SH-SY5Y (cell line): Measurements from ENCODE around the gene ADAM23.

Experiments
- GATA2 ChIP-seq: IDR thresholded peaks from 2 replicates; pipeline ENCODE4 v1.6.1; 2011; ENCODE audit warnings: mild to moderate bottlenecking, low read depth, low read length
- GATA3 ChIP-seq: IDR thresholded peaks from 2 replicates; pipeline ENCODE4 v1.6.1; 2011; ENCODE audit warnings: low read depth, mild to moderate bottlenecking, low read length, moderate library complexity

Gene ADAM23, protein sequence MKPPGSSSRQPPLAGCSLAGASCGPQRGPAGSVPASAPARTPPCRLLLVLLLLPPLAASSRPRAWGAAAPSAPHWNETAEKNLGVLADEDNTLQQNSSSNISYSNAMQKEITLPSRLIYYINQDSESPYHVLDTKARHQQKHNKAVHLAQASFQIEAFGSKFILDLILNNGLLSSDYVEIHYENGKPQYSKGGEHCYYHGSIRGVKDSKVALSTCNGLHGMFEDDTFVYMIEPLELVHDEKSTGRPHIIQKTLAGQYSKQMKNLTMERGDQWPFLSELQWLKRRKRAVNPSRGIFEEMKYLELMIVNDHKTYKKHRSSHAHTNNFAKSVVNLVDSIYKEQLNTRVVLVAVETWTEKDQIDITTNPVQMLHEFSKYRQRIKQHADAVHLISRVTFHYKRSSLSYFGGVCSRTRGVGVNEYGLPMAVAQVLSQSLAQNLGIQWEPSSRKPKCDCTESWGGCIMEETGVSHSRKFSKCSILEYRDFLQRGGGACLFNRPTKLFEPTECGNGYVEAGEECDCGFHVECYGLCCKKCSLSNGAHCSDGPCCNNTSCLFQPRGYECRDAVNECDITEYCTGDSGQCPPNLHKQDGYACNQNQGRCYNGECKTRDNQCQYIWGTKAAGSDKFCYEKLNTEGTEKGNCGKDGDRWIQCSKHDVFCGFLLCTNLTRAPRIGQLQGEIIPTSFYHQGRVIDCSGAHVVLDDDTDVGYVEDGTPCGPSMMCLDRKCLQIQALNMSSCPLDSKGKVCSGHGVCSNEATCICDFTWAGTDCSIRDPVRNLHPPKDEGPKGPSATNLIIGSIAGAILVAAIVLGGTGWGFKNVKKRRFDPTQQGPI

DNA sequence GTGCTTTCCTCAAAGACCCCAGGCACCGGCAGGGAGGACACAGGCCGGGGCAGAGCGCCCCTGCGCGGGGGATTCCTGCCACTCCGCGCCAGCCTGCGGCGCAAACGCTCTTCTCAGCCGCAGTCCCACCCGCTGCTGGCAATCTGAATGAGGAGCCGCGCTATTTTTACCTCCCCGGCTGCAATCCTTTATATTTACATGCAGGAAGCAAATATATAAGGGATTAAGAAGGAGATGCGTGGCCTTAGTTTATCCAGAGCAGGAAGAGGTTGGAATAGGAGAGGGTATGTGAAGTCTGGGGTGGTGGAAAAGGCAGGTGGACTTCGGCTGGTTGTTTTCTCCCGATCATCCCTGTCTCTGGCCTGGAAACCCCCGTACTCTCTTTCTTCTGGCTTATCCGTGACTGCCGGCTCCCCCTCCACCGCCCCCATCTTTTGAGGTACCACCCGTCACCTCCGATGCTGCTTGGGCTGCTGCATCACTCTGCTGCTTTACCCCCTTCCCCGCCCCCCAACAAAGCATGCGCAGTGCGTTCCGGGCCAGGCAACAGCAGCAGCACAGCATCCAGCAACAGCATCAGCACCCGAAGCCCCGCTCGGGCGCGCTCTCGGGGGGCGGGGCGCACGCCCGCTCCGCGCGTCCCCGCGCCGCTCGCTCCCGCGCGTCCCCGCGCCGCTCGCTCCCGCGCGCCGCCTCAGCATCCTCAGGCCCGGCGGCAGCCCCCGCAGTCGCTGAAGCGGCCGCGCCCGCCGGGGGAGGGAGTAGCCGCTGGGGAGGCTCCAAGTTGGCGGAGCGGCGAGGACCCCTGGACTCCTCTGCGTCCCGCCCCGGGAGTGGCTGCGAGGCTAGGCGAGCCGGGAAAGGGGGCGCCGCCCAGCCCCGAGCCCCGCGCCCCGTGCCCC, at the start of gene ADAM23:
ADAM23 (plus strand) TSS at position 700 of the 902 bp plus-strand sequence. CDS start 335 bp downstream, outside the sequence.
- TF ChIP-seq GATA2 (no peak), GATA3 (no peak)

DNA sequence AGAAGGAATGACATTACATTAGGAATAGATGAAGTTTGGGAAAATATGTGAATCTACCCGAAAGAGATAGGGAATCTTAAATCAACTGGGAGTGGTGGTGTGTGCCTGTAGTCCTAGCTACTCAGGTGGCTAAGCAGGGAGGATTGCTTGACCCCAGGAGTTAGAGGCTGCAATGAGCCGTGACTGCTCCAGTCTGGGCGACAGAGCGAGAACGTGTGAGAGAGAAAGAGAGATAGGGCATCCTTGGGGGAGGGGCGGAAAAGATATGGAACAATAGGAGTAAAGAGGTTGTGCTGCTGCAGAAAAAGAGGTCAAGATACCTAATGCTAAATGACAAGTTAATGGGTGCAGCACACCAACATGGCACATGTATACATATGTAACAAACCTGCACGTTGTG, 47.1 kb upstream of the ADAM23 start:
- TF ChIP-seq GATA3 (no peak), GATA2 (no peak)

DNA sequence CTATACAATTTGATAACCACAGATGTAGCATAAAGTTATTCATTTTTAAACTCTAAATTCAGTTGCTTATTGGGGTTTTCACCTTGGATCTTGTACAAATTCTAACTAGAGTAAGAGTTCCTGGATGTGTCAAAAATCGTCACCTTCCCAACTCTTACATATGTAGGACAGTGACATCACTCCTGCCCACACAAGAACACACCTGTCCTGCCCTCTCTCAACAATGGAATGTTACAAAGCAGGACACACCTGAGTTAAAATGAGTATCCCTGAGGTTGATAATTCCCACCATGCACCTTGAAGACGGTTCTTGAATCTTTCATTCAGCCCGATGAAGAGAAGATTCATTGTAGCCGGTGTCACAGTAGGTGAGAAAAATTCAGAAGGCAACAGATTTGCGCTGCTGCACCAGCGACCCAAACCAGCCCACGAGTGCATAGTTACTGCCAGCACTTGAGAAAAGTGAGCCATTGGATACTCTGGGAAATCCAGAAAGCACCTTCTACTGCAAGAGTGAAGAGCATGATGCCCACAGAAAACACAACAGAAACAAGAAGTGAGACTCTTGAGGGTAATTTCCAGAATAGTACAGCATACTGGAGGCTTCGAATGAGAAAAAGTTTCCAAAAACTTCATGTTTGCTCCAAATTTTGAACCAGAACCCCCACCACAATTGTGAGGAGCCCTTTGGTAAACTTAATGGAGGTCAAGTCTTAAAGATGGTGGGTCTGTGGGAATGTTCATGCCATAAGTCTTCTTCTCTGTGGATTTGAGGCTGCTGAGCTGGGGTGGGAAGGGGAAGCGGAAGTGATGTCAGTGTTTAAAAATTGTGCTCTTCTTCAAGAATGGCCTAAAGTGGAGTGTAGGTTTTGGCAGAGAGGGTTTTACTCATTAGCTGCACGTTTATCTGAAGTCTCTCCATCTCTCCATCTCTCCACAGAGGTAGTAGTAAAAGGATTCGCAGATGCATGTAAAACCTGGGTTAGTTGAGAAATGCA, 34.7 kb upstream of the ADAM23 start:
- no peak for TF ChIP-seq GATA2
- TF ChIP-seq GATA3 = no peak

DNA sequence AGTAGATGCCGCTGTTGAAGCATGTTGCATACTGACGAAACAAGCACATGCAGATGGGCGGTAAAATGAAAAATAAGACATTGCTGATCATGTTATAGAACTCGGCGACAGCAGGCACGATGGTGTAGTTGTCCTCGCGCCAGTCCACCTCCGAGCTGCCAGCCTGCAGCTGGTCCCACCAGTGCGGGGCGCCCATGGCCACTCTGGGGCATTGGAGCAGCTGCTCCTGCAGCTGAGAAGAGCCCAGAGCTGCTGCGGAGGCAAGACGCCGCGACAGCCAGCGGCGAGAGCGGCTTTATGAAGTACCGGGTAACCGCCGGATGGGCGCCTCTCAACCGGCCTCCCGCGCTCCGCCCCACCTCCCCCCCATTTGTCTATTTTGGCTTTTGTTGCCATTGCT, 32.6 kb upstream of the ADAM23 start:
- TF ChIP-seq GATA2 (no peak), GATA3 (no peak)

DNA sequence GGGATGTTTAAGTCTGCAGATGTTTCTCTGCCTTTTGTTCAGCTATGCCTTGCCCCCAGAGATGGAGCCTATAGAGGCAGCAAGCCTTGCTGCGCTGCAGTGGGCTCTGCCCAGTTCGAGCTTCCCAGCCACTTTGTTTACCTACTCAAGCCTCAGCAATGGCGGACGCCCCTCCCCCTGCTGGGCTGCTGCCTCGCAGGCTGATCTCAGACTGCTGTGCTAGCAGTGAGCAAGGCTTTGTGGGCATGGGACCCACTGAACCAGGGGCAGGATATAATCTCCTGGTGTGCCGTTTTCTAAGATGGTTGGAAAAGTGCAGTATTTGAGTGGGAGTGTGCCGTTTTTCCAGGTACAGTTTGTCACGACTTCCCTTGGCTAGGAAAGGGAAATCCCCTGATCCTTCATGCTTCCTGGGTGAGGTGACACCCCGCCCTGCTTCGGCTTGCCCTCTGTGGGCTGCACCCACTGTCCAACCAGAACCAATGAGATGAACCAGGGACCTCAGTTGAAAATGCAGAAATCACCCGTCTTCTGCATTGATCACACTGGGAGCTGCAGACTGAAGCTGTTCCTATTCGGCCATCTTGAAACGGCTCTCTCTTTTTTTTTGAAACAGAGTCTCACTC, 27.6 kb upstream of the ADAM23 start:
- TF ChIP-seq GATA3 = no peak
- no peak for TF ChIP-seq GATA2

DNA sequence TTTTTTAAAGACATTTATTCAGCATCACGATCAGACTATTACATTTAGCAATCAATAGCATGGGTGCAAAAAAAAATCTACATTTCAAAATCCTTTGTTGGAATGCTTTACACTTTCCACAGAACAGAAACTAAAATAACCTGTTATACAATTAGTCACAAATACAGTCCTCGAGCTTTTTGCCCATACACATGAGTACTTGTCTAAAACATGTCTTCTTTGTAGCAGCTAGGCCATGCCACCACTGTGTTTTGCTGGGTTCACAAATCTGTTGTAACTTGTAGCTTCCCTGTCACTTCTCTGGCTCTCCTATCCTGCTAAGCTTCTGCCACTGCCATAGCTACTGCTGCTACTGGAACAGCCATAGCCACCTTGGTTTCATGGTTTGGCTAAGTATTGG, 24.4 kb upstream of the ADAM23 start:
- TF ChIP-seq GATA2 = no peak

DNA sequence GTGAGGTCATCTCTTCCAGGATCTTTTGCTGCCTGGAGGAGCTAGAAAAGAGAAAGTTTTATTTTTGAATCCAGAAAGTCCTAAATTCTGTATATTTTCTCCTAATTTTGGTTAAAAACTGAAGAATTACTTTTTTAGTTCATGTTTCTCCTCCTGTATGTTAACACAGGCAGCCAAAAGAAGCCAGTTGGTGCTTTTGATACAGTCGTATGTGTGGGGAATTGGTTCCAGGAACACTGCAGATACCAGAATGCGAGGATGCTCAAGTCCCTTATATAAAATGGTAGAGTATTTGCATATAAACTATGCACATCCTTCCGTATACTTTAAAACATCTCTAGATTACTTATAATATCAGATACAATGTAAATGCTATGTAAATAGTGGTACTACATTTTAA, 22.6 kb upstream of the ADAM23 start:
- TF ChIP-seq GATA2 (no peak), GATA3 (no peak)

DNA sequence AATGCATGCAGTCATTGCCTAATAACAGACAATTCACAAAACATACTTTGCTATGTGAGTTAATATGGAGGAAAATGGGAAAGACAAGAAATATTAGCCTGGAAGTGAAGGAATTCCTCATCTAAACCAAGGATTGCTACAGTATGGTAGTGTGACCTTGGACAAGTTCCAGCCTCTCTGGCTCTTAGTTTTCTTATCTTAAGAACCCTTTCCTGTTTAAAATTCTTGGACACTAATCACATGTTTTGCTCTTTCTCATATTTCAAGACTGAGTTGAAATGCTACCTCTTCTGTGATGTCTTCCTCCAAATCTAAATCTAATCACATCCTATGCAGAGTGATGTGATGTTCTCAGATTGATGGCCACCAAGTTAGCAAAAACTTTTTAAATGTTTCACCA, 20.8 kb upstream of the ADAM23 start:
- TF ChIP-seq GATA2 (no peak), GATA3 (no peak)

DNA sequence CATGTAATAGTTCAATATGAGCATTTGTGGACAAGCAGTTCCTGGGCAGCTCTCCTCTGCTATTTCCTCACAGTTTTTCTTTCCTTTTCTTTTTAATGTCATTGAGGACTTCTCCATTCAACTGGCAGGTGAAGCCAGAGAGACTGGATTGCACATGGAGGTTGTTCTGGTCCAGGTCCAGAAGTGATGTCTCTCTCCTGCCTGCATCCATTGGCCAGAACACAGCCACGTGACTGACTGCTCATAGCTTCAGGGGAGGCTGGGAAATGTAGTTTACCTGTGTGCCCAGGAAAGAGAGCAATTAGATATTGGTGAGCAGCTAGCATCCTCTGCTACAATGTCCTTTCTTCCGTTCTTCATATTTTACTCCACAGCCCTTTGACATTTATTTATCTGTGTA, 20.2 kb upstream of the ADAM23 start:
- no peak for TF ChIP-seq GATA3
- no peak for TF ChIP-seq GATA2

DNA sequence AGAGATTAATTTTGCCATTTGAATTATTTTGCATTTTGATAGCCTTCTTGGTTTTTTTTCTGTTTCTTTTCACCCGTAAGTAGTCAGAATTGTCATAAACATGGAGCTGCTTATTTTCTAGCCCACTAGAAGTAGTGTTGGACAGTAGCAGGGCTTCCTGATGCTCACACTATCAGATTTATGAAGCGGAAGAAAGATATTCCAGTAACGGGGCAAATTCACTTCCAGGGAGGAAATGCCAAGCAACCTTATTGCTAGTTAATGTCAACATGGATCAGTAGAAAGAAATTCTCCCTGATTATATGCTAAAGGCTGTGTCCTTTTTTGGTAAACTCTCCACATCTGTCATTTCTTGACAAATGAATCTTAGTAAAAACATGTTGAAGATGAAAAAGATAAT, 19.2 kb upstream of the ADAM23 start:
- TF ChIP-seq GATA2 (no peak), GATA3 (no peak)

DNA sequence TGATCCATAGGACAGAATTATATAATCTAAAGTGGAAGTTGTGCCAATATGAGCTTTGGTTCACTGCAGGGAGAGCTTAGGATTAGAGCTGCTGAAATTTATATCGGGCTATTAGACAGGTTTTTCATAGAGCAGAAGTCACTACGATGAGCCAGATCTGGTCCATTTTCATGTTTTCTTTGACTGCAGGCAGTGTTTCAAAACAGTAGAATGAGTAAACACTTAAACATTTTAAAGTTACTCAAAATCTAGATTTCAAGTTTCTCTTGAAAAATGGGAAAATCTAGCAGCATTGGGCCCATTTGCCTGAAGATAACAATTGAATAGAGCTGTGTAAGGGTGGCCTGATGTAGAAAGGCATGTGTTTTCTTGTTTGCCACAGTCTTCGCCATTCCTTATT, 14.5 kb upstream of the ADAM23 start:
- TF ChIP-seq GATA2 = no peak
- no peak for TF ChIP-seq GATA3

DNA sequence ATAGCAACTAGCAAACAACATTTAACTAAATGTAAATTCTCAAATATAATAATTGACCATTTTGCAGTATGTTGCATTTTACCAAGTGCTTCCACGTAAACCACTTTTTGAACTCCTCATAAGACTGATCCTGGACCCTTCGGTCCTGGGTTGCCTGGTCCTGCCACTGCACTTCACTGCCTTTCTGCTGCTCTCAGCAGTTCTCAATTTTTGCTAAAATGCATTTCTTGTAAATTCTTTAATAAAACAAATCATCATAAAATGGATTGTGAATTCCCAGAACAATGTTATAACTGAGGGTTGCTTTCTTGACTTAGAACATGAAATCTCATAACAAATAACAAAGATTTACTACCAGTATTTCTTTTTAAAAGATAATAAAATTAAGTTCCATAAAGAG, 12.9 kb upstream of the ADAM23 start:
- TF ChIP-seq GATA3 (no peak), GATA2 (no peak)
